ENCODE measurements around the gene PACS1.

The PACS1 gene

GRCh38 chr11:66050581-66051231 is 19.4 kb upstream of the PACS1 start:
- no peak for DNase-seq

- no peak for DNase-seq
Measured at GRCh38 chr11:66051371-66051765, 18.7 kb upstream of the PACS1 start.

- DNase-seq = peak; percentile 98
Measured at GRCh38 chr11:66051766-66052663, 18.1 kb upstream of the PACS1 start, which contains the start of gene SF3B2. TSS of gene SF3B2 (plus strand) at chr11:66052364. CDS start at chr11:66052385, 21 bp downstream.

GRCh38 chr11:66052664-66052982 is 17.4 kb upstream of the PACS1 start:
- DNase-seq = no peak

DNA sequence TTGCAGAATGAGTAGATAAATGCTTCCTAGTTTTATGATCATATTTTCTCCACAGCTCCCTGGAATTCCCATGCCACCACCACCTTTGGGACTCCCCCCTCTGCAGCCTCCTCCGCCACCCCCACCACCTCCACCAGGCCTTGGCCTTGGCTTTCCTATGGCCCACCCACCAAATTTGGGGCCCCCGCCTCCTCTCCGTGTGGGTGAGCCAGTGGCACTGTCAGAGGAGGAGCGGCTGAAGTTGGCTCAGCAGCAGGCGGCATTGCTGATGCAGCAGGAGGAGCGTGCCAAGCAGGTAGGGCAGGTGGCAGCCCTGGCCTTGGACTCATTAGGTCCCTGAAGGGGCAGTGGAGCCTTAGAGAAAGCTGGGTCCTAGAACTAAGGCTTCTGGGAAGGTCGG is 15.1 kb upstream of the PACS1 start:
- DNase-seq = no peak

- DNase-seq = no peak
Measured at GRCh38 chr11:66056501-66056900, 13.6 kb upstream of the PACS1 start.

DNA sequence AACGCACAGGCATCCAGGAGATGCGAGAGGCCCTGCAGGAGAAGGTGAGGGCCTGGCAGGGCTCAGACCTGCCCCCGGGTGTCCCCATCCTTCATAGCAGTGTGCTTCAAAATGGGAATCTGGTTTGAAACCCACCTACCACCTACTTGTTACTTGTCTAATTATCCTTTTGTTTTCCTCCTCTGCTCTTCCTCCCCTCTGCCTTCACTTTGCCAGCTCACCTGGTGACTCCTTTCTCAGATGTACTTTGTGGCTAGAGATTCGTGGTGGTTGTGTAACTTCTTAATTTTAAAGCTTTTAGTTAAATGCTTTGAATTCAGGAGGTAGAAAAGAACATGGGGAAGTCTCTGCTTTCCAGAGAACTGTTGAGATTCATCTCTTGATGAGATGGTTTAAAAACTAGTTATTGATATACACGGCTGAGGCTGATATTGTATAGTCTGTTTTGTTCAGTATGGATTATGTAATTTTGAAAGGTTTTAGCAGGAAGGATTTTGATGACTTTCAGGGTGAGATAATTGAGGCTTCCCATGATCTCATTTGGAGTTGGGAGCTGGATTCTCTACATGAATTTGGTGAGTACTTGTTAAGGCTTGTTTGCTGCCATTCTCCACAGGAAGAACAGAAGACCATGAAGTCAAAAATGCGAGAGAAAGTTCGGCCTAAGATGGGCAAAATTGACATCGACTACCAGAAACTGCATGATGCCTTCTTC is 9.9 kb upstream of the PACS1 start:
- DNase-seq = no peak

DNA sequence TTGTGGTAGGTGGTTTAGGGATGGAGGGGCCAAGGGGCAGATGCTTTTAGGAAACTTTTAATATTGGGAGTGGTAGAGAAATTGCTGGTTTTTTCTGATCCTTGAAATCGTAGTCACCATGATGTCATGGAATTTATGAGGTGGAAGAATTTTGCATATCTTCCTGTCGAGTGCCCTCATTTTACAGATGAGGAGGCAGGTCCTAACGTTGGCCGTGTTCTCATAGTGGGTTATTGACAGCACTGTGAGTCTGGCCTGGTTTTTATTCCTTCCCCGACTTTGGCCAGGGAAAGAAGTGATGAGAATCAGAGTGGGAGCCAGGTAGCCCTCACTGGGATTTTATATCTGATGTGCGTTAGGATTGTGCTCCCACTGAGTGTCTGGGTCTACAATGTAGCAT is 8.8 kb upstream of the PACS1 start:
- no peak for DNase-seq

DNA sequence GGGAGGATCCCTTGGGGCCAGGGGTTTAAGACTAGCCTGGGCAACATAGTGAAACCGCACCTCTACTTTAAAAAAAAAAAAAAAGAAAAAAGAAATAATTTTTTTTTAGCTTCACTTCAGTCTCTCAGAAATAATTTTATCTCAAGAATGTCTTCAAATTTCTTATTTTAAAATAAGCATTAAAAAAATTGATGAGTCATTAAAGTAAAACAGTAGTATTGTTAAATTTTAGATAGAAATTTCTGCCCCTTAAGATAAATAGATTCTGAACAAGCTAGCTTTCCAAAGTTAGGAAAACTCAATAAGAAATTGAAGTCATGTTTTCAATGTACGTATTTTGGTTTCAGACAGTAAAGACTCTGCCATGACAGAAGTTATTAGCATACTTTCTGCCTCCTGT is 7.7 kb upstream of the PACS1 start:
- no peak for DNase-seq

DNA sequence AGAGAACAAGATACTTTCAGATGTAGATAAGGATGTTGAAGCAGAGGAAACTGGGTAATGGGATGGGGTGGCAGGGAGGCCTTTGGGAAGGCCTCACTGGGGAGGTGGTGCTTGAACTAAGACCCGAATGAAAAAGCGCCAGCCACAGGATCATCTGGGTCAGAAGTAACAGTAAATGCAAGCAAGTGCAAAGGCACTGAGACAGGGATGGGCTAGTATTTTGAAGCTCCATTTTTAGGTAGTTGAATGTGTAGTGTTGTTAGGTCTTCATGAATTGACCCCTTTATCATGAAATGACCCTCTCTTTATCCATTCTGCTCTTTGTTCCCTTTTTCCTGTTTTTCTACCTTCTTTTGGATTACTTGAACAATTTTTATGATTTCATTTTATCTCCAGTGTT is 6.2 kb upstream of the PACS1 start:
- DNase-seq = no peak

DNA sequence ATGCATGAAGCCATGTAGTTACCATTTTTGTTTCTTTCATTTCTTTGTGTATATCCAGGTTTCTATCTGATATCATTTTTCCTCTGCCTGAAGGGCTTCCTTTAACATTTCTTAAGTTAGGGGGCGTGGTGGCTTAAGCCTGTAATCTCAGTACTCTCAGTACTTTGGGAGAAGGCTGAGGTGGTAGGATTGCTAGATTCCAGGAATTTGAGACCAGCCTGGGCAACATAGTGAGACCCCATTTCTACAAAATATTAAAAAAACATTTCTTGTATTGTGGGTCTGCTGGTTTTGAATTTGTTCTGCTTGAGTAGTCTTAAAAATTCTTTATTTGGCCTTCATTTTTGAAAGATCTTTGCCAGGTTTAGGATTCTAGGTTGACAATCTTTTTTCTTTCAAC is 5.5 kb upstream of the PACS1 start:
- no peak for DNase-seq

- DNase-seq = no peak
Measured at GRCh38 chr11:66066751-66067150, 3.3 kb upstream of the PACS1 start.

DNA sequence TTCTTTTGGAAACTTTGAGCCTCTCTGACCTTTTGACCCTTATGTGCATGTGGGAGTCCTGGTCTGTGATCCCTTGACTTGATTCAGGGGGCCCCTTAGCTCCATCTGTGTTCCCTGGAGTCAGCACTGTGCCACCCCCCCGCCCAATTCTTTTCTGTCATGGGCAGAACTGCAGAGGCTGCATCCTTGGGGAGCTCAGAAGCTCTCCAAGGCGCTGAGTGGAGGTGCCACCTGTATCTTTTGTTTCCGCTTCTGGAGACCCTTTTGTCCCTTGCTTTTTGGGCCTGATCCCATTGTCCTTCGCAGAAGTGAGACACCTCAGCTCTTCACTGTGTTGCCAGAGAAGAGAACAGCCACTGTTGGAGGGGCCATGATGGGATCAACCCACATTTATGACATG is 2.4 kb upstream of the PACS1 start:
- no peak for DNase-seq

GRCh38 chr11:66068154-66068821 is 1.8 kb upstream of the PACS1 start:
- DNase-seq = peak; percentile 83

GRCh38 chr11:66068923-66069714 is 953 bp upstream of the PACS1 start:
- peak; percentile 46 for DNase-seq

GRCh38 chr11:66070604-66071380 is 720 bp downstream of the PACS1 start:
- DNase-seq = peak; percentile 50

GRCh38 chr11:66071381-66071801 is 1.3 kb downstream of the PACS1 start:
- peak; percentile 24 for DNase-seq

DNA sequence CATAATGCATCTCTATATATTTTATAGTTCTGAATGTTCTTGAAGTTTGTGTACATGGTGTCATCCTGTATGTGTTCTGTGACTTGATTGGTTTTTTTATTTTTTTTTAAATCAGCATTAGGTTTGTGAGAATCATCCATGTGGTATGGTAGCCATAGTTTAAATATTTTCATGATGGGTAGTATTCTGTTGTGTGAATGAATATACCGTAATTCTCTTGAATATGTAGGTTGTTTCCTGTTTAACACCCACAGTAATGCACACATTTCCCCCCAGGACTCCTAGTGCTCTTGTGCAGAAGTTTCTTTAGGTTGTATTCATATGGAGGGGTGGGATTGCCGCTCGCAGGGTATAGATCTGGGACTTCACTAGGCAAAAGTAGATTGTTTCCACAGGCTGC is 2.0 kb downstream of the PACS1 start:
- no peak for DNase-seq

- no peak for DNase-seq
Measured at GRCh38 chr11:66072518-66072917, 2.4 kb downstream of the PACS1 start.

DNA sequence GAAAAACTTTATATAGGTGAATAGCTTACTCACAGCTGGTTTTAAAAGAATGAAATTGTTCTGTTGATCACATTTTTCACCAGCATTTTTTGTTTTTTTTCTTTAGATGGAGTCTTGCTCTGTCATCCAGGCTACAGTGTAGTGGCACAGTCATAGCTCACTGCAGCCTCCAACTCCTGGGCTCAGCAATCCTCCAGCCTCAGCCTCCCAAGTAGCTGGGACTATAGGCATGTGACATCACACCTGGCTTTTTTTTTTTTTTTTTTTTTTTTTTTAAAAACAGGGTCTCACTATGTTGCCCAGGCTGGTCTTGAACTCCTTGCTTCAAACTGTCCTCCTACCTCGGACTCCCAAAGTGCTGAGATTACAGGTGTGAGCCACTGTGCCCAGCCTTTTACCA is 3.6 kb downstream of the PACS1 start:
- no peak for DNase-seq

DNA sequence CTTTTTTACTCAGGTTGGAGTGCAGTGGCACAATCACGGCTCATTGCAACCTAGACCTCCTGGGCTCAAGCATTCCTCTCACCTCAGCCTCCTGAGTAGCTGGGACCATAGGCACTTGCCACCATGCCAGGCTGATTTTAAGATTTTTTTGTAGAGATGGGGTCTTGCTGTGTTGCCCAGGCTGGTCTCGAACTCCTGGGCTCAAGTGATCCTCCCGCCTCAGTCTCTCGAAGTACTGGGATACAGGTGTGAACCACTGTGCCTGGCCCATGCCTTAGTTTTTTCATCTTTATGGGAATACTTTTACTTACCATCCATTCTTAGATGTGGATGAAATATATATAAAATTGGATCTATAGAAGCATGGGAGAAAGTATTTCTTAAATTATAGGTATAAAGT is 5.2 kb downstream of the PACS1 start:
- DNase-seq = no peak

GRCh38 chr11:66076561-66076960 is 6.5 kb downstream of the PACS1 start:
- DNase-seq = no peak

Data from stimulated activated CD4-positive, alpha-beta T cell treated with anti-CD3 and anti-CD28 coated beads, Interleukin-15, amount 100 ng/mL, for 24 hours (primary cell).